Measurements from ENCODE around the gene LACTB.

DNA sequence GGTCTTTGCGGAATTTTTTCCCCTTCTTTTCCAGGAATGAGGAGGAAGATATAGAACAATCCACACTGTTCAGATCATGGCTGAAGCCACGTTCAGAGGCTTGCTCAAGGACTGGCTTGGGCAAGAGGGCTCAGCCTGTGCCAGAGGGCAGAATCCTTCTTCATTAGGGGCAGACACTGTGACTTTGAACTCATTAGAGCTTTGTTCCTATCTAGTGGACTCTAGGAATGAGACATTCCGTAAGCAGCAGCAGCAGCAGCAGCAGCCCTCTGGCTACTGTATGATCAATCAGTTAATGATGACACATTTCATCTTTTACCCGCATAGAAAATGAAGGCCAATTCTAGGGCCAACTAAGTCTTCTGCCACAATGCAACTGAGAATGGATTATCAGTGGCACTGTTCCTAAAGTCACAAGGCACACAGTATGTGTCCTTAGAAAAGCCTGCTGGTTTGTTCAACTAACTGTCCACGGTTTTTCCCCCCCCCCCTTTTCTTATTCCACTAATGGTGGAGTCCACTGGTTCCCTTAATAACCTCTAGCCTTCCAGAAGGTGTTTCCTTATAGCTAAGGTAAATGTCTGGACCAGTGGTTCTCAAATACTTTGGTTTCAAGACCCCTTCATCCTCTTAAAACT, 66.0 kb downstream of the LACTB start:
- TF ChIP-seq, protein P1, sequence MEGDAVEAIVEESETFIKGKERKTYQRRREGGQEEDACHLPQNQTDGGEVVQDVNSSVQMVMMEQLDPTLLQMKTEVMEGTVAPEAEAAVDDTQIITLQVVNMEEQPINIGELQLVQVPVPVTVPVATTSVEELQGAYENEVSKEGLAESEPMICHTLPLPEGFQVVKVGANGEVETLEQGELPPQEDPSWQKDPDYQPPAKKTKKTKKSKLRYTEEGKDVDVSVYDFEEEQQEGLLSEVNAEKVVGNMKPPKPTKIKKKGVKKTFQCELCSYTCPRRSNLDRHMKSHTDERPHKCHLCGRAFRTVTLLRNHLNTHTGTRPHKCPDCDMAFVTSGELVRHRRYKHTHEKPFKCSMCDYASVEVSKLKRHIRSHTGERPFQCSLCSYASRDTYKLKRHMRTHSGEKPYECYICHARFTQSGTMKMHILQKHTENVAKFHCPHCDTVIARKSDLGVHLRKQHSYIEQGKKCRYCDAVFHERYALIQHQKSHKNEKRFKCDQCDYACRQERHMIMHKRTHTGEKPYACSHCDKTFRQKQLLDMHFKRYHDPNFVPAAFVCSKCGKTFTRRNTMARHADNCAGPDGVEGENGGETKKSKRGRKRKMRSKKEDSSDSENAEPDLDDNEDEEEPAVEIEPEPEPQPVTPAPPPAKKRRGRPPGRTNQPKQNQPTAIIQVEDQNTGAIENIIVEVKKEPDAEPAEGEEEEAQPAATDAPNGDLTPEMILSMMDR (IDR thresholded peaks at IDR 0.05 in 4 of 5, conservative IDR thresholded peaks at IDR 0.05 in 1 of 5): no peak
- no peak for TF ChIP-seq POLR2A (IDR thresholded peaks at IDR 0.05)
